ENCODE results near the gene AAR2.

DNA sequence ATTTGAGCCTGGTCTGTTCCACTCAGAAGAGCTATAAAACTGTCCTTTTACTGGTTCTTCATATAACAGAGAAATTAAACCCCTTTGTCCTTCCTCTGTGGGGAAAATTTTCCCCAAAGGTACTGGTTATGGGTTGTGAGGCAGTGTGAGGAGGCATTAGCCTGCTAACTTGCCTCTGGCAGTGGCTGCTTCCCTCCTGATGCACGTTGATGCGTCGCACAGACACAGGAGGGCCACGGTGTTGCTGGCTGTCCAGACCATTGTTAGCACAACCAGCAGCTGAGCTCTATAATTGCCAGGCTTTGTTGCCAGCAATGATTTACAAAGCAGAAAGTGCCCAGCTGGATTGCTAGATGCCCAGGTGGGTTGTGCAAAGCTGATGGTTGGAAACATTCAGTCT lies 10.1 kb downstream of the AAR2 start:
- TF ChIP-seq, protein P1, sequence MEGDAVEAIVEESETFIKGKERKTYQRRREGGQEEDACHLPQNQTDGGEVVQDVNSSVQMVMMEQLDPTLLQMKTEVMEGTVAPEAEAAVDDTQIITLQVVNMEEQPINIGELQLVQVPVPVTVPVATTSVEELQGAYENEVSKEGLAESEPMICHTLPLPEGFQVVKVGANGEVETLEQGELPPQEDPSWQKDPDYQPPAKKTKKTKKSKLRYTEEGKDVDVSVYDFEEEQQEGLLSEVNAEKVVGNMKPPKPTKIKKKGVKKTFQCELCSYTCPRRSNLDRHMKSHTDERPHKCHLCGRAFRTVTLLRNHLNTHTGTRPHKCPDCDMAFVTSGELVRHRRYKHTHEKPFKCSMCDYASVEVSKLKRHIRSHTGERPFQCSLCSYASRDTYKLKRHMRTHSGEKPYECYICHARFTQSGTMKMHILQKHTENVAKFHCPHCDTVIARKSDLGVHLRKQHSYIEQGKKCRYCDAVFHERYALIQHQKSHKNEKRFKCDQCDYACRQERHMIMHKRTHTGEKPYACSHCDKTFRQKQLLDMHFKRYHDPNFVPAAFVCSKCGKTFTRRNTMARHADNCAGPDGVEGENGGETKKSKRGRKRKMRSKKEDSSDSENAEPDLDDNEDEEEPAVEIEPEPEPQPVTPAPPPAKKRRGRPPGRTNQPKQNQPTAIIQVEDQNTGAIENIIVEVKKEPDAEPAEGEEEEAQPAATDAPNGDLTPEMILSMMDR (IDR thresholded peaks at IDR 0.05): no peak
- no peak for TF ChIP-seq ZFX (IDR thresholded peaks at IDR 0.05; ENCODE audit: borderline replicate concordance)
